IgD-negative memory B cell (primary cell): ENCODE data around the gene POGZ. TPM values are rescaled to one million over a fixed set of nuclear protein-coding genes. Genes with fewer than 3 reads are reported as not detected.

ENCODE experiments used
- H3K27ac Mint-ChIP-seq, 3 donors: one replicate each; pipeline ENCODE4 v1.8.0; 2020 to 2022; ENCODE audit warnings: mild to moderate bottlenecking in 3 of 3, mixed read lengths in 3 of 3, moderate library complexity in 1 of 3
- H3K27me3 Mint-ChIP-seq: one replicate; pipeline ENCODE4 v1.8.0; 2021; ENCODE audit warnings: mixed read lengths
- H3K36me3 Mint-ChIP-seq: one replicate; pipeline ENCODE4 v1.8.0; 2020; ENCODE audit warnings: mild to moderate bottlenecking, mixed read lengths
- H3K4me1 Mint-ChIP-seq, 3 donors: one replicate each; pipeline ENCODE4 v1.8.0; 2020 to 2022; ENCODE audit warnings: mixed read lengths in 3 of 3, mild to moderate bottlenecking in 1 of 3
- H3K4me3 Mint-ChIP-seq, 4 donors: one replicate each; pipeline ENCODE4 v1.8.0; 2020 to 2022; ENCODE audit warnings: mild to moderate bottlenecking in 4 of 4, mixed read lengths in 4 of 4, moderate library complexity in 3 of 4
- H3K9me3 Mint-ChIP-seq, 3 donors: one replicate each; pipeline ENCODE4 v1.8.0; 2020 to 2021; ENCODE audit warnings: mixed read lengths in 3 of 3, mild to moderate bottlenecking in 1 of 3
- polyA plus RNA-seq: library from polyadenylated mRNA; unstranded; fragments of 300-500 nt; fragmentation: Illumina TruSeq; gene quantifications from one replicate; pipeline ENCODE4 v1.2.3, GENCODE V29; 2021

POGZ gene
- polyA plus RNA-seq, 1 donor from 2014 or later: 9.4 TPM

DNA sequence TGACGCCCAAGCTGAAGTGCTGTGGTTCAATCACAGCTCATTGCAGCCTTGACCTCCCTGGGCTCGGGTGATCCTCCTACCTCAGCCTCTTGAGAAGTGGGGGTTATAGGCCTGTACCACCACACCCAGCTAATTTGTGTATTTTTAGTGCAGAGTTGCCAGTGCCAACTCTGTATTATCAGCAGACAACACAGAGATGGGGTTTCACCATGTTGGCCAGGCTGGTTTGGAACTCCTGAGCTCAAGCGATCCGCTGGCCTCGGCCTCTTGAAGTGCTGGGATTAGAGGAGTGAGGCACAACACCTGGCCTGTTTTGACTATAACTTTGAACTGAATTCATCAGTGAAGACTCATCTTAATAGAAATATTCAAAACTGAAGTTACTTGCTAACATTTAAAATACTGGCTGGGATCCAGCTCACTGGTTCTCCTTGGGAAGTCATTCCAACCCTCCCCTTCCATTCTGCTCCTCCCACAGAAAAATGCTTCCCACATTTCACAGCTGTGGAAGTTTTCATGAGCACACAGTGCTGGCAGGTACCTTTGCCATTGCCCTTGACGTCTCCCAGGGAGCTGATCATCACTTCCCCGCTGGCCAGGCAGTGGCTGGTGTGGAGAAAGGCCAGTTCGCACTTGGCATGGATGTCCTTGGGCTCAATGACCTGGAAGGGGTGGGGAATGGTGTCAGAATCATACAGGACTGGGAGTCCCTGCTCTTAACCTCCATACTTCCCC lies 91.5 kb downstream of the POGZ start:
- H3K9me3 Mint-ChIP-seq: no peaks in the 10 kb centered on the region
- H3K4me3 Mint-ChIP-seq: no peak overlapping the region
- H3K36me3 Mint-ChIP-seq: no peaks in the 10 kb centered on the region
- H3K27ac Mint-ChIP-seq: peak overlapping the region in 1 of 3 donors; percentile 5
- no peaks in the 10 kb centered on the region for H3K27me3 Mint-ChIP-seq
- peaks cover 0 to 2% (median 0%) of the 10 kb centered on the region in 3 donors for H3K4me1 Mint-ChIP-seq

DNA sequence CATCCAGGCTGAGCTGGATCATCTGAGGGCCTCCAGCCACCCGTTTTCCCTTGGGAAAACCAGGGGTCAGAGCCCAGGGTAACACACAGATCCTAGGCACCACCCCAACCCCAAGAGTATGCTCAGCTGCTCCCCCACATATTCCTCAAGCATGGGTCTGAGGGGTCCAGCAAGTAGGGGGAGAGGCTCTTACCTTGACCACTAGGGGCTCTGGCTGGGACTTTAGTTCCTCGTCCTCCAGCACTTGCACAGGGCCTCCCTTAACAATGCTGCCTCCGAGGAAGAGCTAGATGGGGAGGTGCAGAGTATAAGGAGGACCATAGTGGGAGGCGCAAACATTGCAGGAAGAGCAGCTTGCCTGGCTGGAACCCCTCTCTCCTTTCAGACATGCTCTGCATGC lies 94.3 kb downstream of the POGZ start:
- no peak overlapping the region for H3K4me3 Mint-ChIP-seq
- H3K9me3 Mint-ChIP-seq: no peaks in the 10 kb centered on the region

DNA sequence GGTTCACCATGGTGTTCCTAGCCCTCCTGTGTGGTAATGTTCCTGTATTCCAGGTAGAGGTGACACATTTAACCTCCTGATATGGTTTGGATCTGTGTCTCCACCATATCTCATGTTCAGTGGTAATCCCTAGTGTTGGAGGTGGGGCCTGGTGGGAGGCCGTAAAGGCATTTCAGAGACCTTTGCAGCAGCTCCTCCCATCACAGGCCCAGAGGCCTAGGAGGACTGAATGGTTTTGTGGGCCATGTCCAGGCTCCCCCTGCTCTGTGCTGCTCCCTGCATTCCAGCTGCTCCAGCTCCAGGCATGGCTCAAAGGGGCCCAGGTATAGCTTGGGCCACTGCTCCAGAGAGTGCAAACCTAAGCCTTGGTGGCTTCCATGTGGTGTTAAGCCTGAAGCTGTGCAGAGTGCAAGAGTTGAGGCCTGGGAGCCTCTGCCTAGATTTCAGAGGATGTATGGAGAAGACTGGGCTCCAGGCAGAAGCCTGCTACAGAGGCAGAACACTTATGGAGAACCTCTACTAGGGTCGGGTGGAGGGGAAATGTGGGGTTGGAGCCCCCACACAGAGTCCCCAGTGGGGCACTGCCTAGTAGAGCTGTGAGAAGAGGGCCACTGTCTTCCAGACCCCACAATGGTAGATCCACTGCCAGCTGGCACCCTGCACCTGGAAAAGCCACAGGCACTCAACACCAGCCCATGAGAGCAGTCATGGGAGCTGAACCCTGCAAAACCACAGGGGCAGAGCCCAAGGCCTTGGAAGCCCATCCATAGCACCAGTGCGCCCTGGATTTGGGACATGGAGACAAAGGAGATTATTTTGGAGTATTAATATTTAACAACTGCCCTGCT lies 96.8 kb downstream of the POGZ start:
- H3K9me3 Mint-ChIP-seq: no peaks in the 10 kb centered on the region
- no peaks in the 10 kb centered on the region for H3K36me3 Mint-ChIP-seq
- H3K27ac Mint-ChIP-seq: no peak overlapping the region
- peak overlapping the region in 1 of 4 donors; percentile 54 for H3K4me3 Mint-ChIP-seq
- H3K27me3 Mint-ChIP-seq: no peaks in the 10 kb centered on the region
- peaks cover 0 to 1% (median 0%) of the 10 kb centered on the region in 3 donors for H3K4me1 Mint-ChIP-seq

More for the DNA sequence above, 94.3 kb downstream of the POGZ start:
- peaks cover 0 to 2% (median 0%) of the 10 kb centered on the region in 3 donors for H3K4me1 Mint-ChIP-seq
- H3K36me3 Mint-ChIP-seq: no peaks in the 10 kb centered on the region
- H3K27me3 Mint-ChIP-seq: no peaks in the 10 kb centered on the region
- H3K27ac Mint-ChIP-seq: no peak overlapping the region

DNA sequence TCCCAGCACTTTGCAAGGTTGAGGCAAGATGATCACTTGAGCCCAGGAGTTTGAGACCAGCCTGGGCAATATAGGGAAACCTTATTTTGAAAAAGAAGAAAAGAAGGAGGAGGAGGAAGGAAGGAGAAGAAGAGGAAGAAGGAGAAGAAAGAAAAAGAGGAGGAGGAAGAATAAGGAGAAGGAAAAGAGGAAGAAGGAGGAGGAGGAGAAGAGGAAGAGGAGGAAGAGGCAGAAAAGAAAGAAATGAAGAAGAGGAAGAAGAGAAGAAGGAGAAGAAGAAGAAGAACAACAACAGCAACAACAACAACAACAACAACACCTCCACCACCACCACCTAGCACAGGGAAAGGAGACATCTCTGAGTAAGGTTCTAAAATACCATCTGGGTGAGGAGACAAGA lies 97.4 kb downstream of the POGZ start:
- Mint-ChIP-seq H3K36me3 (no peaks in the 10 kb centered on the region), H3K9me3 (no peaks in the 10 kb centered on the region), H3K27me3 (no peaks in the 10 kb centered on the region), H3K4me1 (no peaks in the 10 kb centered on the region), H3K4me3 (no peak overlapping the region), H3K27ac (no peak overlapping the region)

DNA sequence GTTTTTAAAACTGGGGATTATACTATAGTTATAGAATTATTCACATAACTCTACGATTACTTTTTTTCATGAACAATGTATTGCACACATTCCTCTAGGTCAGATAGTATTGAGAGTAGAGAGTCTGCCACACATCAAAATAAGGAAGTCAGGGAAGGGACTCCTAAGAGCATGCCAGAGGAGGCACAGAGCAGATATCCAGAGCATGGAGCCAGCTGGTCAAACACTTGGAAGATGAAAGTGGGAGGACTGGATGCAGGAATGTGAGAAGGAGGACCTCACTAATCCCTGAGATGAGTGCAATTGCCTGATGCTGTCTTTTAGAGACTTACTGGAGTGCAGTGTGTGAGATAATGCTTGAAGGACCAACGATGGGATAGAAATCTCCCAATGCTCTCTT lies 102.6 kb downstream of the POGZ start:
- Mint-ChIP-seq H3K27ac (no peak overlapping the region), H3K4me3 (no peak overlapping the region), H3K27me3 (no peaks in the 10 kb centered on the region), H3K9me3 (peaks cover 0 to 1% (median 0%) of the 10 kb centered on the region in 3 donors), H3K4me1 (no peaks in the 10 kb centered on the region), H3K36me3 (no peaks in the 10 kb centered on the region)

Other genes with a start within 250 kb of the POGZ start
- 252 TPM for gene PSMD4, start 204.8 kb downstream of the POGZ start, polyA plus RNA-seq
- 3.0 TPM for gene ZNF687, start 177.2 kb downstream of the POGZ start, polyA plus RNA-seq
- 67.9 TPM for gene PI4KB, start 132.1 kb downstream of the POGZ start, polyA plus RNA-seq
- 106 TPM for gene RFX5, start 112.2 kb downstream of the POGZ start, polyA plus RNA-seq
- not detected for gene SELENBP1, start 86.8 kb downstream of the POGZ start, polyA plus RNA-seq
- gene PSMB4, start 59.9 kb downstream of the POGZ start, polyA plus RNA-seq: 69.1 TPM
- not detected for gene CGN, start 51.9 kb upstream of the POGZ start, polyA plus RNA-seq
- gene TUFT1, start 80.8 kb upstream of the POGZ start, polyA plus RNA-seq: 1.6 TPM
- gene SNX27, start 152.6 kb upstream of the POGZ start, polyA plus RNA-seq: 12.9 TPM